HL-60 (cell line): ENCODE data around the gene TCAP.

Experiments
- POLR2AphosphoS5 ChIP-seq: IDR thresholded peaks from 2 replicates; pipeline ENCODE4 v1.6.1; 2012; ENCODE audit warnings: low read depth
- TF ChIP-seq, protein P1 (sequence below): IDR thresholded peaks from one replicate; pipeline ENCODE4 v1.5.1; 2011; ENCODE audit warnings: low read length, control low read depth, inconsistent platforms; ENCODE audit not compliant: insufficient read depth

DNA sequence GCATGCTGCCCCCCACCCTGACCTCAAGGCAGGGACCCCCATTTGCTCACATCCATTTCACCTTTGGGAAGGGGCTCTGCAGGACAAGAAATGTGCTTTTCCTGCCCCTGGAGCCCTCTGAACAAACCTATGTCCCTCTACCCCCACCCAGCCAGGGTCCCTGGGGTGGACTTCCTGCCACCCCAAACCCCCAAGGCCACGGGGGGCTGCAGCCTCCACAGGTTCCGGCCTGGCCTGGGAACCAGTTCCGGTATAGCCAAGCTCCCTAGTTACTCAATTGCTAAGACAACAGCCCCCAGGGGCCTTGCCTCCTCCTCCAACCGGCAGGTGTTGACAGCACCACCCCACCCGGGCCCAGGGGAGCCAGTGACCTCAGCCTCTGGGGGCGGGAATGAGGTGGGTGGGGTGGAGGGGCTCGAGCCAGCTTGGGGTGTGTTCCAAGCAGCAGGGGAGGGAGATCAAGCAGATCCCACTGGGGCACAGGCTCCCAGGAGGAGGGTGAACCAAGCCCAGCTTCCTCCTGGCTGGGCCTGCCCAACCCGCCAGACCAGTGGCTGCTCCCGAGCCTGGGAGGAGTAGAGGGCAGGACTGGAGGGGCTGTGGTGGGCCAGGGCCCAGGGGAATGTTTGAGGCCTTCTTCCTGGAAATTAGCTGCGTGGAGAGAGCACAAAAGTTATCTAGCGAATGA is 9.7 kb downstream of the TCAP start:
- TF ChIP-seq, protein P1, sequence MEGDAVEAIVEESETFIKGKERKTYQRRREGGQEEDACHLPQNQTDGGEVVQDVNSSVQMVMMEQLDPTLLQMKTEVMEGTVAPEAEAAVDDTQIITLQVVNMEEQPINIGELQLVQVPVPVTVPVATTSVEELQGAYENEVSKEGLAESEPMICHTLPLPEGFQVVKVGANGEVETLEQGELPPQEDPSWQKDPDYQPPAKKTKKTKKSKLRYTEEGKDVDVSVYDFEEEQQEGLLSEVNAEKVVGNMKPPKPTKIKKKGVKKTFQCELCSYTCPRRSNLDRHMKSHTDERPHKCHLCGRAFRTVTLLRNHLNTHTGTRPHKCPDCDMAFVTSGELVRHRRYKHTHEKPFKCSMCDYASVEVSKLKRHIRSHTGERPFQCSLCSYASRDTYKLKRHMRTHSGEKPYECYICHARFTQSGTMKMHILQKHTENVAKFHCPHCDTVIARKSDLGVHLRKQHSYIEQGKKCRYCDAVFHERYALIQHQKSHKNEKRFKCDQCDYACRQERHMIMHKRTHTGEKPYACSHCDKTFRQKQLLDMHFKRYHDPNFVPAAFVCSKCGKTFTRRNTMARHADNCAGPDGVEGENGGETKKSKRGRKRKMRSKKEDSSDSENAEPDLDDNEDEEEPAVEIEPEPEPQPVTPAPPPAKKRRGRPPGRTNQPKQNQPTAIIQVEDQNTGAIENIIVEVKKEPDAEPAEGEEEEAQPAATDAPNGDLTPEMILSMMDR: no peak
- TF ChIP-seq POLR2AphosphoS5: no peak
